ENCODE data around the gene RFWD3. TPM values are rescaled to one million over a fixed set of nuclear protein-coding genes. Genes with fewer than 3 reads are reported as not detected.

RFWD3 gene
- total and polyA plus RNA-seq, 2 donors from 2014 or later, result 5.8 to 26.0 TPM

DNA sequence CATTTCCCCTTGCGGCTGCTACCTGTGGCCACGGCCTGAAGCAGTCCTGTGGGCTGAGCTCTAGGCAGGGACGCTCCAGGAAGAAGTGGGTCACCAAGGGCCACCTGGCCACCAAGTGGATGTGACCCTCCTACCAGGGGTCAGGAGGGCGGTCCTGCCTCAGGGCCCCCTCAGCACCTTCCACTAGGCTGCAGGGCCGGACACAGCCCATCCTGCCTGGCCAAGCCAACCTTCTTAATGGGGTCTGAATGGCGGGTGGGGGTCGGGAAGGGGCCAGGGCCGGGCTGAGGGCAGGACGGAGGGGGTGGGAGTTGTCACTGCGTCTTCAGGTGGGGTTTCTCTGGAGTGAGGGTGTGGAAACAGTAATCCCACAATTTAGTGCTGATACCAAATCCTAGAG lies 47.2 kb upstream of the RFWD3 start:
- H3K27me3 ChIP-seq (ENCODE audit: control insufficient read depth, insufficient read depth, low read length), result no peaks in the 10 kb centered on the region
- H3K4me3 ChIP-seq (ENCODE audit: low read length in 3 of 3), result no peak overlapping the region
- DNase-seq, result no peak
- no peaks in the 10 kb centered on the region for H3K9me3 ChIP-seq (ENCODE audit: control insufficient read depth in 2 of 3, insufficient read depth in 1 of 3, low read length in 3 of 3)
- H3K27ac ChIP-seq (ENCODE audit: low read depth in 2 of 2, low read length in 2 of 2), result no peak overlapping the region
- H3K9ac ChIP-seq (ENCODE audit: low read length in 3 of 3), result no peak overlapping the region
- TF ChIP-seq, protein P1, sequence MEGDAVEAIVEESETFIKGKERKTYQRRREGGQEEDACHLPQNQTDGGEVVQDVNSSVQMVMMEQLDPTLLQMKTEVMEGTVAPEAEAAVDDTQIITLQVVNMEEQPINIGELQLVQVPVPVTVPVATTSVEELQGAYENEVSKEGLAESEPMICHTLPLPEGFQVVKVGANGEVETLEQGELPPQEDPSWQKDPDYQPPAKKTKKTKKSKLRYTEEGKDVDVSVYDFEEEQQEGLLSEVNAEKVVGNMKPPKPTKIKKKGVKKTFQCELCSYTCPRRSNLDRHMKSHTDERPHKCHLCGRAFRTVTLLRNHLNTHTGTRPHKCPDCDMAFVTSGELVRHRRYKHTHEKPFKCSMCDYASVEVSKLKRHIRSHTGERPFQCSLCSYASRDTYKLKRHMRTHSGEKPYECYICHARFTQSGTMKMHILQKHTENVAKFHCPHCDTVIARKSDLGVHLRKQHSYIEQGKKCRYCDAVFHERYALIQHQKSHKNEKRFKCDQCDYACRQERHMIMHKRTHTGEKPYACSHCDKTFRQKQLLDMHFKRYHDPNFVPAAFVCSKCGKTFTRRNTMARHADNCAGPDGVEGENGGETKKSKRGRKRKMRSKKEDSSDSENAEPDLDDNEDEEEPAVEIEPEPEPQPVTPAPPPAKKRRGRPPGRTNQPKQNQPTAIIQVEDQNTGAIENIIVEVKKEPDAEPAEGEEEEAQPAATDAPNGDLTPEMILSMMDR (IDR thresholded peaks at IDR 0.05; ENCODE audit: borderline replicate concordance, extremely low read depth, insufficient read depth), result no peak
- H3K4me1 ChIP-seq (ENCODE audit: control insufficient read depth in 2 of 3, insufficient read depth in 2 of 3, low read depth in 1 of 3, low read length in 3 of 3), result no peaks in the 10 kb centered on the region
- intact Hi-C loops (cut with DNase I), result loop anchor here (5.0 kb wide), 1 partner anchor 148 kb away; no protein-coding TSS in a partner anchor
- no peaks in the 10 kb centered on the region for H3K36me3 ChIP-seq (ENCODE audit: control insufficient read depth in 2 of 3, insufficient read depth in 3 of 3, low read length in 3 of 3)
- no peak for FAIRE-seq

DNA sequence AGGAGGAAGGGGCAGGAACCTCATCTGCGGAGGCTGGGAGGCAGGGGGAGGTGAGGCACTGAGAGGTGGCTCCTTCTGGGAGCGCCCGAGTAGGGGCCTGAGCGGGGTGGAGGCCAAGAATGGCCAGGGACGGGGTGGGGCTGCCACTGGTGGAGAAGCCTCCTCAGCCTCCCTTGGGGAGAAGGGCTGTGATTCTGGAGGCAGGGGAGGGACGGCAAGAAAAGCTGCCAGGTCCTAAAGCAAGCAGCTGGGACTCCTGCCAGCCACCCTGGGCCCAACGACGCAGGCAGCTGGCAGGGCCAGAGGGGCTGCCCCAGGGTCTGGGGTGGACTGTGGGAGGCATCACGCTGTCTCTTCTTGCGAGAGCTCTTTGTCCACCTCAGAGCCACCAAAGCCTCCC lies 46.6 kb upstream of the RFWD3 start:
- intact Hi-C loops (cut with DNase I), result loop anchor here (5.0 kb wide), 1 partner anchor 149 kb away; no protein-coding TSS in a partner anchor
- no peaks in the 10 kb centered on the region for H3K27me3 ChIP-seq (ENCODE audit: control insufficient read depth, insufficient read depth, low read length)
- no peak overlapping the region for H3K4me3 ChIP-seq (ENCODE audit: low read length in 3 of 3)
- H3K27ac ChIP-seq (ENCODE audit: low read depth in 2 of 2, low read length in 2 of 2), result no peak overlapping the region
- no peaks in the 10 kb centered on the region for H3K4me1 ChIP-seq (ENCODE audit: control insufficient read depth in 2 of 3, insufficient read depth in 2 of 3, low read depth in 1 of 3, low read length in 3 of 3)
- no peak overlapping the region for H3K9ac ChIP-seq (ENCODE audit: low read length in 3 of 3)
- TF ChIP-seq, protein P1 (IDR thresholded peaks at IDR 0.05; ENCODE audit: borderline replicate concordance, extremely low read depth, insufficient read depth), result no peak
- H3K36me3 ChIP-seq (ENCODE audit: control insufficient read depth in 2 of 3, insufficient read depth in 3 of 3, low read length in 3 of 3), result no peaks in the 10 kb centered on the region
- H3K9me3 ChIP-seq (ENCODE audit: control insufficient read depth in 2 of 3, insufficient read depth in 1 of 3, low read length in 3 of 3), result no peaks in the 10 kb centered on the region
- DNase-seq, result no peak
- no peak for FAIRE-seq

DNA sequence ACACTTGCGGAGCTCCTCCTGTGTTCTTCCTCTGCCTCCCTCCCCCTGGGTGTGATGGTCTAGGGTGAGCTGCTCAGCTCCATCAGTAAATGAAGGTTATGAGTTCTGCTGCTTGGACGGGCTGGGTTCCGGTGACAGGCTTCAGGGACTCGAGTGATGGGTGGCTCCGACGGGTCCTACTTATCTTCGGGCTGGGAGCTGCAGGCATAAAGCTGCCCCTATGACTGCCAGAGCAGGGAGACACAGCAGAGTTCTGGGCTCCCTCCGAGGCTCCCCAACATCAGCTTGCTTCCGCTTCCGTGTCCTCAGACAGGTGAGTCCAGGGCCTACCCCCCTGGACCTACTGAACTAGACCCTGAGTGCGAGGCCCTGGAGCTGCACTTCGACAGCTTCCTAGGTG lies 45.3 kb upstream of the RFWD3 start:
- H3K9me3 ChIP-seq (ENCODE audit: control insufficient read depth in 2 of 3, insufficient read depth in 1 of 3, low read length in 3 of 3), result no peaks in the 10 kb centered on the region
- FAIRE-seq (no peak), DNase-seq (no peak)
- no peaks in the 10 kb centered on the region for H3K36me3 ChIP-seq (ENCODE audit: control insufficient read depth in 2 of 3, insufficient read depth in 3 of 3, low read length in 3 of 3)
- H3K27ac ChIP-seq (ENCODE audit: low read depth in 2 of 2, low read length in 2 of 2), result no peak overlapping the region
- no peaks in the 10 kb centered on the region for H3K27me3 ChIP-seq (ENCODE audit: control insufficient read depth, insufficient read depth, low read length)
- no peak overlapping the region for H3K4me3 ChIP-seq (ENCODE audit: low read length in 3 of 3)
- TF ChIP-seq, protein P1 (IDR thresholded peaks at IDR 0.05; ENCODE audit: borderline replicate concordance, extremely low read depth, insufficient read depth), result no peak
- no peak overlapping the region for H3K9ac ChIP-seq (ENCODE audit: low read length in 3 of 3)
- H3K4me1 ChIP-seq (ENCODE audit: control insufficient read depth in 2 of 3, insufficient read depth in 2 of 3, low read depth in 1 of 3, low read length in 3 of 3), result no peaks in the 10 kb centered on the region
- intact Hi-C loops (cut with DNase I), result loop anchor here (5.0 kb wide), 1 partner anchor 150 kb away; no protein-coding TSS in a partner anchor

DNA sequence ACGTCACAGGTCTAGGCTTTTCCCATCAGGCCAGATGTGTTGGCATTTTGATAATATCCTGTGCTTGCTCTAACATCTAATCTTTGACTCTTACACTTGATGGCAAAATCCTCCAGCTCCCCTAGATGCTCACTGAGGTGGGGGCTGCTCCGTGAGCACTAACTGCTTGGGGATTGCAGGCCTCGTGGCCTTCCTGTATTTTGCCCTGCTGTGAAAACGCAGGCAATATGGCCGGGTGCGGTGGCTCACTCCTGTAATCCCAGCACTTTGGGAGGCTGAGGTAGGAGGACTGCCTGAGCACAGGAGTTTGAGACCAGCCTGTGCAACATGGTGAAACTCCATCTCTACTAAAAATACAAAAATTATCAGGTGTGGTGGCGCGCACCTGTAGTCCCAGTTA lies 43.7 kb upstream of the RFWD3 start:
- no peak for FAIRE-seq
- H3K9ac ChIP-seq (ENCODE audit: low read length in 3 of 3), result no peak overlapping the region
- TF ChIP-seq, protein P1 (IDR thresholded peaks at IDR 0.05; ENCODE audit: borderline replicate concordance, extremely low read depth, insufficient read depth), result no peak
- no peak overlapping the region for H3K27ac ChIP-seq (ENCODE audit: low read depth in 2 of 2, low read length in 2 of 2)
- no peaks in the 10 kb centered on the region for H3K9me3 ChIP-seq (ENCODE audit: control insufficient read depth in 2 of 3, insufficient read depth in 1 of 3, low read length in 3 of 3)
- H3K36me3 ChIP-seq (ENCODE audit: control insufficient read depth in 2 of 3, insufficient read depth in 3 of 3, low read length in 3 of 3), result no peaks in the 10 kb centered on the region
- H3K4me1 ChIP-seq (ENCODE audit: control insufficient read depth in 2 of 3, insufficient read depth in 2 of 3, low read depth in 1 of 3, low read length in 3 of 3), result no peaks in the 10 kb centered on the region
- H3K4me3 ChIP-seq (ENCODE audit: low read length in 3 of 3), result no peak overlapping the region
- intact Hi-C loops (cut with DNase I), result loop anchor here (5.0 kb wide), 1 partner anchor 152 kb away; no protein-coding TSS in a partner anchor
- H3K27me3 ChIP-seq (ENCODE audit: control insufficient read depth, insufficient read depth, low read length), result no peaks in the 10 kb centered on the region
- DNase-seq, result no peak
